Stimulated activated CD4-positive, alpha-beta T cell treated with anti-CD3 and anti-CD28 coated beads, Interleukin-2, amount 100 ng/mL, for 24 hours (primary cell): ENCODE data around the gene TMEM233.

Experiments
- DNase-seq, 2 donors: peaks; one replicate each; pipeline ENCODE4 v3.0.0-alpha.2; 2020

Gene TMEM233

GRCh38 chr12:119660076-119660475 lies 66.5 kb downstream of the TMEM233 start:
- DNase-seq = no peak

- no peak for DNase-seq
Measured at GRCh38 chr12:119661882-119662281, 68.3 kb downstream of the TMEM233 start.

GRCh38 chr12:119664642-119665041 lies 71.1 kb downstream of the TMEM233 start:
- DNase-seq = no peak

DNA sequence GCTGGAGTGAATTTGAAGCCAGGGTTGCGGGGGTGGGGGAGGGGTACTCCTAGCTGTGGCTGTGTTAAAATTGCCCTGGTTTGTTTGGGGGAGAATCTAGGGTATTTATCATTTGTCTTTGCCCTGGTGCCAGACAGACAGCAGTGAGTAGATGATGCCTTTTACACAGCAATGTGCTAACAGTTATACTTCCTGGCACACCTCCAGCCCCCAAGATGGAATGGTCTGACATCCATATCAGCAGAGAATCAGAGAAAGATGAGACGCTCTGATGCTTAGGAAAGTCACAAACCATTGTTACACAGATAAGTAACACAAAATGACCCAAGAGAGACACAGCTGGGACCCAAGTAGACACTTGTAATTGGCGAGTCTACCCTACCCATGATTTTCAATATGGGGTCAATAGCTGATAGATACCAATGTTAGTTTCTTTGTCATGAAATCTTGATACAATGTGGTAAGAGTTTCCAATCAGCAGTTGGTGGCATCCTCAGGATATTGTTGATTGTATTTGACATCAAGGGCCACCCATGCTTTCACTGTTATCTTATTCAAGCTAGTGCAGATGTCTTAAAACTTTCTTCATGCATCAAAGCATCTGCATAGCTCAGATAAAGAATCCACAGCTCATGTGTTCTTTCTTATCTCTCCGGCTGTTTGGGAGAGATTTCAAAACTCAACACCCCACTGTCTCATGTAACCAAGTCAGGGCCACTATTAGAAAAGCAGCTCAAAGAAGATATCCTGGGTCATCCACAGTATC lies 71.8 kb downstream of the TMEM233 start:
- no peak for DNase-seq

DNA sequence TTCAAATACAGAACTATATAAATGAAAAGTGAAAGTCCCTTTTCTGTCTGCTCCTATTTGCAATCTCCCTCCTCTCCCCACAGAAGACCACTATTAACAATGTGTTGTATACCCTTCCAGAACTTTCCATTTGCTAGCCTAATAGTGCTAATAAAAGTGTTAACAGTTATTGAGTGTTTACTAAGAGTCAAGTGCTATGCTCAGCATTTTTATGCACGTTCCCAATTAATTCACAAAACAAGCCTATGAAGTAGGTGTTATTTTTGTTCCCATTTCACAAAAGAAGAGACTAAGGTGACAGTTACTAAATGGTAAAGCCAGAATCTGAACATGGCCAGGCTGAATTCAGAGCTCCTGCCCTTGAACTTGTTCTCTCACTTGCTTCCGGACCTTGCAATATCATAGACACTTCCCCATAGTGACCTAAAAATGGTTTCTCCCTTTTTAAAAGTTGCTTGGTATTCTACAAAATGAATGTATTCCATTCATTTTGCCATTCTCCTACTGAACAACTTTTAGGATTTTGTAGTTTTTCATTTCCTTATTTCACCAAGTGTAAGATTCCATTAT lies 72.7 kb downstream of the TMEM233 start:
- no peak for DNase-seq

DNA sequence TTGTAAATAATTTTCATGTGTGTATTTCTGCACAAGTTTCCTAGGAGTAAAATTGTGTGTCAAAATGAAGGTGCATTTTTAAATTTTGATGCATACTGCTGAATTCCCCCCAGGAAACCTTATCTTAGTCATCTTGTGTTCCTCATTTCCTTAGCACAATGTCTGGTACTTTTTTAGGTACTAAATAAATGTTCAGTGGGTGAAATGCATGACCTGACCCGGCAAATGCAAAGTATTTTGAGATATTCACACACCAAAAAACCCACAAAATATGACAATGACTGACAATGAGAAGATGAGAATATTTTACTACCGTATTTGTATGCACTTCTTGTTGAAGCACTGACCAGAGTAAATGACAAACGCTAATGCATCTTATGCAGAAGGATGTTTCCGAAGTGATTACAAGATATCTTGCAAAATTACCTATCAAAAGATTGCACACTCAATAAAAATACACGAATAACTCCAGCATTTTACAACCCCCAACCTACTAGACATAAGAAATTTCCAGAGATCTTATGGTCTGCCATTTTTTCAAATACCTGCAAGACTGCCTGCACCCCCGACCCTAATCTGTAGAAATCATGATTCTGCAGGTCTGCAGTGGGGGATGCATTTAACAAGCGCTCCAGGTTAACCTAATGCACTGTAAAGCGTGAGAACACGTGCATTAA lies 73.5 kb downstream of the TMEM233 start:
- no peak for DNase-seq

GRCh38 chr12:119667577-119668323 lies 74.2 kb downstream of the TMEM233 start, which contains the start of gene PRKAB1:
Gene PRKAB1 (plus strand): TSS chr12:119668133. CDS start chr12:119668245, 112 bp downstream.
- peak; percentile 95 for DNase-seq

- no peak for DNase-seq
Measured at GRCh38 chr12:119668324-119668841, 74.8 kb downstream of the TMEM233 start.

DNA sequence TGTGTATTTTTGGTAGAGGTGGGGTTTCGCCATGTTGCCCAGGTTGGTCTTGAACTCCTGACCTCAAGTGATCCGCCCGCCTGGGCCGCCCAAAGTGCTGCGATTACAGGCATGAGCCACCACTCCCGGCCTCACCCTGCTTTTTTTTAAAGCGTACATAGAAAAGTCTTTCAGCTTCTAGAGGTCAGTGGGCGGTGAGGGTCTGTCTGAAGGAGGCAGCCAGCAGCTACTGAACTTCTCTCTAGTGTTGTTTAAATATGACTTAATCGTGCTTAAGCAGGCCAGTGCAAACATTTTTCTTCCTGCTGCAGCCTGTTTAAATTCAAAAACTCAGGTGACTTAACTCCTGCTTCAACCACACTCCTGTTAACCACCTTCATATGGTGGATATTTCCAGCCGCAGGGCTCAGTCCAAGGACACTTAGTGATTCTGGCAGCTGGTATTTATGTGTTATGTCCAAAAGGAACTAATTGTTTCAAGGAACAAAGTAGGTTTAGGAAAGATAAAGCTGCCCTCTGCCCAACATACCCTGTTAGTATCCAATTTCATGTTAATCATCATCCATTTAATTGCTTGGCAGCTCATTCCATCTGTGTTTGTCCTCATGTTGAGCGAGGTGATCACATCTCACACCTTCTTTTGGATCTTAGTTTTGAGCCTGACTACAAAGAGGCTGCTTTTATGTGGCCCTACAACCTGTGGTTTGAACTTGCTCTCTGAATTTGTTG lies 76.3 kb downstream of the TMEM233 start:
- DNase-seq = no peak

DNA sequence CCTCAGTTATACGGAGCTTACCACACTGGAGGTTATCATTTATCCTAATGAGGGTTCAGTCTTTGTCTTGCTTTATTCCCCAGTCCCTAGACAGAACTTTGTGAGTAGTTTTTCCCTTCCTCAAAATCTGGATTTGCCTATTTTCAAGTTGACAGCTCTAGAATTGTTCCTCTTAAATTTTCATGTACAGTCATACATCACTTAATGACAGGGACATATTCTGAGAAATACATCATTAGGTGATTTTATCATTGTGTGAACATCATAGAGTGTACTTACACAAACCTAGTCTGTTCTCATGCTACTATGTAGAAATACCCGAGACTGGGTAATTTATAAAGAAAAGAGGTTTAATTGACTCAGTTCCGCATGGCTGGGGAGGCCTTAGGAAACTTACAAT lies 77.5 kb downstream of the TMEM233 start:
- DNase-seq = no peak

DNA sequence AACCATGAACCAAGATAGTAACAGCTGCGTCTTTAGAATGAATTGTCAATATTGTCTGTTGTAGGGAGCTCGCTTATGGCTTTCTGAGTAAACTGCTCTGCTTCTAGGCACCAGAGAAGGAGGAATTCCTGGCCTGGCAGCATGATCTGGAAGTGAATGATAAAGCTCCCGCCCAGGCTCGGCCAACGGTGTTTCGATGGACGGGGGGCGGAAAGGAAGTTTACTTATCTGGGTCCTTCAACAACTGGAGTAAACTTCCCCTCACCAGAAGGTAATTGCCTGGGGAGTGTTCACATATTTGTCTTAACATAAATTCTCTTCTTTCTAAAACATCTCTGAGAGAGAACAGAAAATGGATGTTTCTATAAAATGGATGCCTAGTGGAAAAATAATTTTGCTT lies 78.6 kb downstream of the TMEM233 start:
- DNase-seq = no peak

- DNase-seq = no peak
Measured at GRCh38 chr12:119673634-119674033, 80.1 kb downstream of the TMEM233 start.

DNA sequence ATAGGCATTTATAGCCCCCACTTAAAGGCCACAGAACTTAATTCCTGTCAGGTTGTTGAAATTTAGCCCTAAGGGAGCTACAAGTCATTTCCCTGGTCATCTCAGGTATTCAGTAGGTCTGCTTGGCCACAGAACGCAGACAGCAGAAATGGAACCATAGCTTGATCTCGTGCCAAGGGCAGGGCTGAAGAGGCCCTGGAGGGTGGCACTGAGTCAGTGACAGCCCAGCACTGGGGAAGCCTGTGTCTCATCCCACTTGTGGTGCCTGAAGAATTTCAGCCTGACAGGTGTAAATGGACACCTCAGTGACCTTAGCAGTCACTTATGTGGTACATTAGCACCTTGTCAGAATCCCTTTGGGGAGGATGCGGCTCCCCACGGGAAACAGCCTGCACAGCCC lies 81.0 kb downstream of the TMEM233 start:
- DNase-seq = no peak

DNA sequence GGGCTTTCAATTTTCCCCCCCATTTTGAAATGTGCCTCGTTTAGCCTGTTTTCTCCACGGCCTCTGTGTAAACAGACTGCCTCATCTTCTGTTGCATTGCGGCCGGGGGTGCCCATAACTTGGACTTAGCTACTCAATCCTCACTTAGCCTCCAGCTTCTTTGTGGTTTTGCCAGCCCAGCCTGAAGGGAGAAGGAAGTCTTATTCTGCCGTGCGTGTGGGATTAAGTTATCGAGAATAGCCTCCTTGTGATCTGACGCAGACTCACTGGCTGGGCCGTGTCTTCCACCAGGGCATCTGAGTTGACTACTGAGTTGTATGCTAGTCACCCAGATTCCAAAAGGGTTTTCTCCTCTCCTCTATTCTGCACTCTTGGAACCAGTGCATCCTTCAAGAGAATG lies 82.4 kb downstream of the TMEM233 start:
- DNase-seq = no peak

DNA sequence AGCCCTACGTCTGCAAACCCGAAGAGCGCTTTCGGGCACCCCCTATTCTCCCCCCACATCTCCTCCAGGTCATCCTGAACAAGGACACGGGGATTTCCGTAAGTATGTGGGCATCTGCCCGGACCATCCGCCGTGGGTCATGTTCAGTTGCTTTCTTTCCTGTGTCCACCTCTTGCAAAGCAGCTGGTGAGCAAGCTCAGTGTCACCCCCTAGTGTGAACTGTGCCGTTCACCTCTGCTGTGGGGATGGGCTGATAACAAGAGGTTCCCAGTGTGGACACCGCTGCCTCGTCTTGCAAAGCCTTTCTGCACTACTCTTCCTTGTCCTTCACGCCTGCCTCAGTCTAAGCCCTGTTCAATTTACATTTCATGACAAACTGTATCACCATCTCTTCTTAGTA lies 83.0 kb downstream of the TMEM233 start:
- no peak for DNase-seq

GRCh38 chr12:119678459-119678858 lies 84.9 kb downstream of the TMEM233 start:
- DNase-seq = no peak

GRCh38 chr12:119679081-119679480 lies 85.5 kb downstream of the TMEM233 start:
- DNase-seq = no peak

- no peak for DNase-seq
Measured at GRCh38 chr12:119679490-119679889, 85.9 kb downstream of the TMEM233 start.

DNA sequence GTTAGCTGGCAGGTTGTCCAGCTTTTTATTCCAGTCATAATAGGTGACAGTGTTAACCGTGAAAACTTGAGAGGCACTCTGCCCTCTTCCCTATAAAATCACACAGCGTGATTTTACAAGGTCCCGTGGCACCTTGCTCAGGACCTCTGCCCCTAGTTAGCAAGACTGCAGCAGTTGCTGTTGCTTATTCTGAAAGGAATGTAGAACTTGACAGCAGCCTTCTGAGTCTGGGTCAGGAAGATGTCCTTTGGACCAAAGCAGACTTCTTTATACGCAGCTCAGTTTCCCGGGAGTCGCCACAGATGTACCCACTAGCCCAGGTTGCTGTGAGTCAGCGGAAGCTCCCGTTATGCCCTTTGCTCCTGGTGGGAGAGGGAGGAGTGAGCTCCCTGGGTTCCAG lies 87.5 kb downstream of the TMEM233 start:
- no peak for DNase-seq

GRCh38 chr12:119681728-119682638 lies 88.4 kb downstream of the TMEM233 start:
- DNase-seq = no peak

DNA sequence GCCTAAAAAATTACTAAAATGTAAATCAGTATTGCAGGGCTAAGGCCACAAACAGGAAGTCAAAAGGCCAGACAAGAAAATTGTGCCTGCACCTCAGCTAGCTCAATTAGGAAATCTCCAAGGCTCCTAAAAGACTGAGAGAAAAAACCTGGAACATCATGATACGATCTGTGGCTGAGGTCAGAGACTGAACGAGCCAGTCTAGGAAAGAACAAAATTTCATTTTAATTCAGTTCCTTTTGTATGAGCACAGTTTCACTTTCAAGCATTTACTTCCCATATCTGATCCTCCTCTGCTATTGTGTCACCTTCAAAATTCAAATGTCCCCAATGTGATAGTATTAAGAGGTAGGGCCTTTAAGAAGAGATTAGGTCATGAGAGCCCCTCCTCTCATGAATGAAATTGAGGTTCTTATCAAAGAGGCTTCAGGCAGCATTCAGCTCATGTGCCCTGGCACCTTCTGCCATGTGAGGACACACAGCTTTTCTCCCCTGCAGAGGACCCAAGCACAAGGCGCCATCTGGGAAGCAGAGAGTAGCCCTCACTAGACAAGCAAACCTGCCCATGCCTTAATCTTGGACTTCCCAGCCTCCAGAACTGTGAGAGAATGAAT lies 89.2 kb downstream of the TMEM233 start:
- no peak for DNase-seq
